Peyer's patch (tissue), 4 donors: ENCODE data around the gene MDFI. TPM values are rescaled to one million over a fixed set of nuclear protein-coding genes. Genes with fewer than 3 reads are reported as not detected.

Source experiments
- DNase-seq, 3 donors: peaks; one replicate each; pipeline ENCODE4 v3.0.0-alpha.2; 2017 to 2019
- H3K27ac ChIP-seq, 4 donors: fragments of 200-600 bp; sonication (generic); one replicate each; pipeline ENCODE4 v1.5.1; 2016 to 2019
- H3K27me3 ChIP-seq, 2 donors: fragments of 200-600 bp; sonication (generic); one replicate each; pipeline ENCODE4 v1.5.1; 2019
- H3K36me3 ChIP-seq, 3 donors: fragments of 200-600 bp; sonication (generic); one replicate each; pipeline ENCODE4 v1.5.1; 2016 to 2019
- H3K4me1 ChIP-seq, 4 donors: fragments of 200-600 bp; sonication (generic); one replicate each; pipeline ENCODE4 v1.5.1; 2016 to 2019
- H3K4me3 ChIP-seq, 4 donors: fragments of 200-600 bp; sonication (generic); 1 replicate in 3 of 4; 2 replicates in 1 of 4; pipeline ENCODE4 v1.5.1; 2016 to 2019; ENCODE audit warnings: mild to moderate bottlenecking in 1 of 4
- H3K9me3 ChIP-seq, 4 donors: fragments of 200-600 bp; sonication (generic); one replicate each; pipeline ENCODE4 v1.5.1; 2016 to 2019; ENCODE audit warnings: mild to moderate bottlenecking in 1 of 4
- POLR2A ChIP-seq, 2 donors: fragments of 450-650 bp; IDR thresholded peaks; one replicate each; pipeline ENCODE4 v1.5.1; 2017; ENCODE audit warnings: antibody characterized with exemption in 2 of 2, mild to moderate bottlenecking in 2 of 2, moderate library complexity in 2 of 2
- small RNA-seq, 2 donors: library from RNA; depleted of rRNA; stranded (forward); fragments of <200 nt; gene quantifications; one replicate each; pipeline ENCODE3, GENCODE V24; 2016
- total RNA-seq, 4 donors: library from RNA; depleted of rRNA; stranded (reverse); fragments of >200 nt; gene quantifications; one replicate each; pipeline ENCODE4 v1.1.0, GENCODE V29; 2016
- TF ChIP-seq, protein P1 (sequence below), 6 experiments: fragments of 450-650 bp in 4 of 6; fragments of 200-600 bp in 2 of 6; sonication (generic) in 1 of 6; IDR thresholded peaks; one replicate each; pipeline ENCODE4 v1.5.1; 2017 to 2019; ENCODE audit warnings: antibody characterized with exemption in 6 of 6, mild to moderate bottlenecking in 3 of 6, moderate library complexity in 1 of 6

MDFI gene
- total RNA-seq, 4 donors from 2014 or later: 0.94 to 2.6 (median 2.4) TPM; not detected in 1

DNA sequence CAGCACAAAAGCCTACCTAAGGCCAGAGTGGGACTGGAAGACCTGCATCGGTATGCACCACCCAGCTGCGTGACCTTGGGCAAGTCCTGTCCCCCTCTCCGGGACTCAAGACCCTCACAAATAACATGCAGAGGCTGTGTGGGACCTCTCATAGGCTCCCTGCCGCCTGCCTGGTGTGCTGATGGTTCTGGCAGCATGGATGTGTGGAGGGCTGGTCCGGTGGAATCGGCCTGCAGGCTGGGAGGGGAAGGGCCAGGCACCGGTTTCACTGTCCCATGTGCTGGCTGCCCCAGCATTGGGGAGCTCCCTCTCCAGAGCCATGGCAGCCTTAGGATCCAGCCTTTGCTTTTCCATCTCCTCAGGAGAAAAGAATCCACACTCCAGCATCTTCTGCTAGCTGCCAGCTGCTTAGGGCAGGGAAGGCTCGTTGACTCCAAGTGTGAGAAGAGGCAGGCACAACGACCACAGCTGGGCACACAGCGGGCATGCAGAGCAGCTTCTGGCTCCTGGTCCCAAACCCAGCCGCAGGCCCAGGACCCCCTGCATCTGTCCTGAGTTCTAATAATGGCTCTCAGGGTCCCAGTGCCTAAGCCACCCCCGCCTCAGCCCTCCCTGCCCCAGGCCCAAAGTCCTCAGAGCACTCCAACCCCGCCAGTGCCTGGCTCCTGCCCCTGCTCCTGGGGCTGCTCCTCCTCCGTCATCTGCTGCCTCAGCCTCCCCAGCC, 64.7 kb downstream of the MDFI start:
- H3K36me3 ChIP-seq: peaks cover 0 to 9% (median 0%) of the 10 kb centered on the region in 3 donors

More for the DNA sequence above, 64.7 kb downstream of the MDFI start:
- no peaks in the 10 kb centered on the region for H3K9me3 ChIP-seq
- no peaks in the 10 kb centered on the region for H3K27me3 ChIP-seq
- DNase-seq: no peak
- TF ChIP-seq, protein P1, sequence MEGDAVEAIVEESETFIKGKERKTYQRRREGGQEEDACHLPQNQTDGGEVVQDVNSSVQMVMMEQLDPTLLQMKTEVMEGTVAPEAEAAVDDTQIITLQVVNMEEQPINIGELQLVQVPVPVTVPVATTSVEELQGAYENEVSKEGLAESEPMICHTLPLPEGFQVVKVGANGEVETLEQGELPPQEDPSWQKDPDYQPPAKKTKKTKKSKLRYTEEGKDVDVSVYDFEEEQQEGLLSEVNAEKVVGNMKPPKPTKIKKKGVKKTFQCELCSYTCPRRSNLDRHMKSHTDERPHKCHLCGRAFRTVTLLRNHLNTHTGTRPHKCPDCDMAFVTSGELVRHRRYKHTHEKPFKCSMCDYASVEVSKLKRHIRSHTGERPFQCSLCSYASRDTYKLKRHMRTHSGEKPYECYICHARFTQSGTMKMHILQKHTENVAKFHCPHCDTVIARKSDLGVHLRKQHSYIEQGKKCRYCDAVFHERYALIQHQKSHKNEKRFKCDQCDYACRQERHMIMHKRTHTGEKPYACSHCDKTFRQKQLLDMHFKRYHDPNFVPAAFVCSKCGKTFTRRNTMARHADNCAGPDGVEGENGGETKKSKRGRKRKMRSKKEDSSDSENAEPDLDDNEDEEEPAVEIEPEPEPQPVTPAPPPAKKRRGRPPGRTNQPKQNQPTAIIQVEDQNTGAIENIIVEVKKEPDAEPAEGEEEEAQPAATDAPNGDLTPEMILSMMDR (IDR thresholded peaks at IDR 0.05): no peak
- TF ChIP-seq POLR2A (IDR thresholded peaks at IDR 0.05): no peak
- no peak overlapping the region for H3K27ac ChIP-seq
- H3K4me3 ChIP-seq: no peak overlapping the region
- peaks cover 0 to 36% (median 33%) of the 10 kb centered on the region in 4 donors for H3K4me1 ChIP-seq

Small RNAs within 50 kb of the gene (small RNA-seq; reads per million reads assigned to genes)
- 0 reads per million in 2 donors for gene MIR4641

Other genes with a start within 250 kb of the MDFI start
- 10 to 100 TPM; 13.2 to 36.5 (median 20.0) TPM for gene FOXP4, start 92.1 kb upstream of the MDFI start, total RNA-seq
- gene TFEB, start 97.1 kb downstream of the MDFI start, total RNA-seq: 10 to 100 TPM; 17.6 to 47.9 (median 22.9) TPM
- gene PGC, start 108.9 kb downstream of the MDFI start, total RNA-seq: not detected
- gene FRS3, start 141.4 kb downstream of the MDFI start, total RNA-seq: 1 to 10 TPM; 3.5 to 8.3 (median 6.5) TPM
- gene PRICKLE4, start 142.3 kb downstream of the MDFI start, total RNA-seq: 10 to 100 TPM in 3 of 4 donors, 1 to 10 TPM in 1; 3.8 to 23.4 (median 16.8) TPM
- 10 to 100 TPM; 36.7 to 72.6 (median 62.4) TPM for gene TOMM6, start 149.2 kb downstream of the MDFI start, total RNA-seq